Measurements from ENCODE around the gene PRKAG2.

PRKAG2 gene

DNA sequence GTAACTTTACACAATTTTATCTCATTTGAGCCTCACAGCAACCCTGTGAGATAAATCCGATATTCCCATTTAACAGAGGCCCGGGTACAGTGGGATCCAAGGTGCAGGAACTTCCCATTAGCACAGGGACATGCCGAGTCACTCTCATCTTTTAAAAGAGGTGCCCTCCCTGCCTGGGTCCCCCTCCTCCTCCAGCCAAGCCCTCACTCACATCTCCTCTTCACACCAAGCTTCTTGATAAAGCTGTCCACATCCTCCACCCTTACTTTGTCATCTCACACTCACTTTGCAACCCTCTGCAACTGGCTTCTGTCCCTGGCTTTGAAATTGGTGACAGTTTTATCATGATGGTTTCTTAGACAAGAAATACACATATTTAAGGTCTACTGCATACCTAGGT is 212.6 kb downstream of the PRKAG2 start:
- DNase-seq = no peak

GRCh38 chr7:151663382-151664100 is 213.4 kb downstream of the PRKAG2 start:
- no peak for DNase-seq

DNA sequence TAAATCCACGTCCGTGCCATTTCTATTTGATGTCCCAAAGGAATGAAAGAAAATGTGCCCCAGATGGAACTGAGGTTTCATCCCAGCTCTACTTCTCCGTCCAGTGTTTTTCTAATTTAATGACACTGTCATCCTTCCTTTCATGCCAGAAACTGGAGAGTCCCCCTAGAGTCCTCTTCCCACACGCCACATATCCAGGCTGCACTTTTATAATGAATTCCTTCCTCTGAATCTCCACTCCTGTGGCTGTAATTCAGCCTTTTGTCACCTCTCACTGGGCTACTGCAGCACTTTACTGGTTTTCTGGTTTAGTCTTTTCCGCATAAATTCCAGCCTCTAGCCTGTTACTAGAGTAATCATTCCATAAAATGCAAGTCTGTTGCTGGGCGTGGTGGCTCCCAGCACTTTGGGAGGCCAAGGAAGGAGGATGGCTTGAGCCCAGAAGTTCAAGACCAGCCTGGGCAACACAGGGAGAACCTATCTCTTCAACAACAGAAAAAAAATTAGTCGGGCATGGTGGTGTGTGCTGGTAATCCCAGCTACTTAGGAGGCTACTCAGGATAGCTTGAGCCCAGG is 214.6 kb downstream of the PRKAG2 start:
- DNase-seq = no peak

DNA sequence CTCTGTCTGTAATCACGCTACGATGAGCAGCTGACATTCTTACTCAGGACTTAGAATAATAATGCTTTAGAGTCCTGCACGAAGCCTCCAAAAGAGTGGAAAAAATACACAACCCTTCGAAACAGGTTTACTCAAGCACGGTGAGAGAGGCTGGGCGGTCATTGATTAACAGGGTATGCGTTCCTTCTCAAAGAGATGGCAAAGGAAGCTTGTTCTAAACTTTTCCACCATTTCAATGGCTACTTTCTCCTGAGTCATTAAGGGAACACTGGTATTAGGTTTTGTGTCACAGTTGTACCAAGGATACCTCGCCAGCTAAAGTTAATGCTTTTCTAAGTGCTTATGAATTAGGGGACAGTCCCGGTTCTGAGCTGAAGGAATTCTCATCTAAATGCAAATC is 215.3 kb downstream of the PRKAG2 start:
- DNase-seq = no peak

DNA sequence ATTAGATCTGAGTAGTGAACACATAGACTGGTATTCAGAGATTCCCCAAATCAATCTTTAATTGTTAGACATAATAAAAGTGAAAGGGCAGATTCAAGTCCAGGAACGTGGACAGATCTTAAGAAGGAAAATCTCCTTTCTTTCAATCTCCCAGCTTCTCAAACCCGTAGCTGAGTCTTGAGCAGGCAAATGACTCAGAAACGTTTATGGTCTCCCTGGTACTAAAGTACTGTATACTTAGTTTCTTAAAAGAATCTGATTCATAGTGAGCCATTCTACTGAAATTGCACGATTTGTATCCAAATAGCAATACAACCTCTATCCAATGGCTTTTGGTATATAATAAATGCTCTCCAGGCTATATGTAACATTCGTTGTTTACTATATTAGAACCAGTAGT is 216.8 kb downstream of the PRKAG2 start:
- no peak for DNase-seq

- DNase-seq = no peak
Observed at GRCh38 chr7:151659219-151659618, 217.7 kb downstream of the PRKAG2 start.

DNA sequence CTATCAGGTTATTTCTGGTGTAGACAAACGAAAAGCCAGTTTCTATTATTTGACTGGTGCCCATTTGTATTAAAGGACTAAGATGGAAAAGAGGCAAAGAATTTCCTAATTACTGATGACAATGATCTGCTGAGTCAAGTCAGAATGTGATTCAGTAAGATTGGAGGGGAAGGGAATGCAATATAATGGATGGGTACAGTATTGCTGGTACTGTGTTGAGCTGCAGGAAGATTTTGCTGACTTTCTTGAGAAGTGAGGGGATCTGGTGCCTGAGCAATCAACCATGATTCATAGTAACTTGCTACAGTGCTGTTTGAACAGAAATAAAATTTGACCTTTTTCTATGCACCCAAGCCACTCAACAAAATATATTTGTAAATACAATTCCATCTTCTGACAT is 218.1 kb downstream of the PRKAG2 start:
- no peak for DNase-seq

GRCh38 chr7:151657173-151657572 is 219.7 kb downstream of the PRKAG2 start:
- no peak for DNase-seq

GRCh38 chr7:151655555-151655954 is 221.4 kb downstream of the PRKAG2 start:
- DNase-seq = no peak

DNA sequence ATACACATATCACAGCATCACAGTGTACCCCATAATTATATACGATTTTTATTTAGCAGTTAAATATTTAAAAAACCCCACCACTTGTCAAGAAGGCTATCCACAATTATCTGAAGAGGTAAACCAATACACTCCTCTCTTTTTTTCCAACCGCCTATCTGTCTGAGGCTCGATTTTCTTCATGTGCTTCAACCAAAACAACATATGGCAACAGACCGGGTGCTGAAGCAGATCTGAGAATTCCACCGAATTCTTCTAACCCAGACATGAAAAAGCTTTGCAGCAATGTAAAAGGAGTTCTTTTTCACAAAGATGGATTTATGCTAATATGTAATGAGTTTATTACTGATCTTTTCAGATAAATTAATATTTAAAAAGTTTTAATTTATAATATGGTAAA is 224.8 kb downstream of the PRKAG2 start:
- no peak for DNase-seq

- DNase-seq = no peak
Observed at GRCh38 chr7:151650161-151650560, 226.8 kb downstream of the PRKAG2 start.

DNA sequence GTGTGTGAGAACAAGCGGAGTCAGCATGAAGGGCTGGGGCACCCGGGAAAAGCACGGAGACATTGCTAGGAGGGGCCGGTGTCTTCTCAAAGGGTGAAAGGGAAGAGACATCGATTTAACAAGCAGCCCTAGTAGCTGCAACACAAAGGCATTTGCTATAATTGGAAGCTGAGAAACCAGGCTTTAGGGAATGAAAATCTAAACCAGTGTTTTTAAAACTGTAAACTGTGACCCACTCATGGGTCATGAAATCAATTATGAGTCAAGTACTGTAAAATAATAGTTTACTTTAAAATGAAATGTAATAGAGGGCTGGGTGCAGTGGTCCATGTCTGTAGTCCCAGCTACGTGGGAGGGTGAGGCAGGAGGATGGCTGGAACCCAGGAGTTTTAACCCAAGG is 228.5 kb downstream of the PRKAG2 start:
- no peak for DNase-seq

- no peak for DNase-seq
Observed at GRCh38 chr7:151647874-151648273, 229.0 kb downstream of the PRKAG2 start.

GRCh38 chr7:151647006-151647405 is 229.9 kb downstream of the PRKAG2 start:
- no peak for DNase-seq

- DNase-seq = no peak
Observed at GRCh38 chr7:151645311-151645710, 231.6 kb downstream of the PRKAG2 start.

- no peak for DNase-seq
Observed at GRCh38 chr7:151644554-151644953, 232.4 kb downstream of the PRKAG2 start.

DNA sequence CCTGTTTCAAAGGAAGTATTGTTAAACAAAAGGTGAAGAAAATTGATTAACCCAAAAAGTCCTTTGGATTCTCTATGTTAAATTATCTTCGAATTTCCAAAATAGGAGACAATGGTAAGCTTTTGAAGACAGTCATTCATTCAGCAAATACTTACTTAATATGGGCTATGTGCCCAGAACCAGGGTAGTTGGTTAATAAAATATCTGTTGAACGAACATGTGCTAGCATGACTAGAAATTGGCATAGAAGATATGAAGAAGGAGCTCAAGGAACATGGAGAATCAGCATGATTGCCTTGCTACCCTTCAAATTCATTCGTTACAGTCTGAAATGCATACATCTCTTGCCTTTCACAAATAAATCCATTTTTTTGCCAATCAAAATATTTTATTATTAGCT is 234.2 kb downstream of the PRKAG2 start:
- DNase-seq = no peak

DNA sequence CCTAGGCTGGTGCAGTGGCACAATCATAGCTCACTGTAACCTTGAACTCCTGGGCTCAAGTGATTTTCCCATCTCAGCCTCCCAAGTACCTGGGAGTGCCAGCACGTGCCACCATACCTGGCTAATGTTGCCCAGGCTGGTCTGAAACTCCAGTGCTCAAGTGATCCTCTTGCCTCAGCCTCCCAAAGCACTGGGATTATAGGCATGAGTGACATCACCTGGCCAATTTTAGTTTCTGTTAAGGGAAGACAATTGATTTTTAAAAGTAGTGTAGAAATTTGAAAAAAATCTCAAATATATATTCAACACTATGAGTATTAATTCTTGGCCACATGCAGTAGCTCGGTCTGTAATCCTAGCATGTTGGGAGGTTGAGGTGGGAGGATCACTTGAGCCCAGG is 235.3 kb downstream of the PRKAG2 start:
- no peak for DNase-seq

DNA sequence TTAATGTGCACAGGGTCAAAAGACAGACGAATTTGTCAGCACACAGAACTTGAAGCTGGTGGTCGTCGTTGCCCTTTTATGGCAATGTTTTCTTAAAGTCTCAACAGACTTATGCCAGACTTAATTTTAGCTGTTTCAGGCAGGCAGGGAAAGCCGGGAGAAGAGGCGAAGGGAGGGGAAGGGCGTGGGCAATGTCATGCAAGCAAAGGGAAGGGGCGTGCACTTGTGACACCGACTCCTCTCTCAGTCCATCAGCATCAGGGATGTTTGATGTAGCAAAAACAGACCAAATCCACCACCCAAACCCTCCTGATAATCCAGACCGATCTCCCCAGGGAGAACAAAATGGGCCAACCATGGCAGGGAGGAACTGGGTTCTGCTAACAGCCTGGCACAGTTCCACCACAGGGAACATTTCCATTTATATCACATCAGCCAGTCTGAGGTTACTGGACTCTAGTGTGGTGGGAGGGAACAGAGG is 239.1 kb downstream of the PRKAG2 start:
- DNase-seq = no peak

- DNase-seq = no peak
Observed at GRCh38 chr7:151634643-151635042, 242.3 kb downstream of the PRKAG2 start.

- no peak for DNase-seq
Observed at GRCh38 chr7:151633516-151633812, 243.5 kb downstream of the PRKAG2 start.

DNA sequence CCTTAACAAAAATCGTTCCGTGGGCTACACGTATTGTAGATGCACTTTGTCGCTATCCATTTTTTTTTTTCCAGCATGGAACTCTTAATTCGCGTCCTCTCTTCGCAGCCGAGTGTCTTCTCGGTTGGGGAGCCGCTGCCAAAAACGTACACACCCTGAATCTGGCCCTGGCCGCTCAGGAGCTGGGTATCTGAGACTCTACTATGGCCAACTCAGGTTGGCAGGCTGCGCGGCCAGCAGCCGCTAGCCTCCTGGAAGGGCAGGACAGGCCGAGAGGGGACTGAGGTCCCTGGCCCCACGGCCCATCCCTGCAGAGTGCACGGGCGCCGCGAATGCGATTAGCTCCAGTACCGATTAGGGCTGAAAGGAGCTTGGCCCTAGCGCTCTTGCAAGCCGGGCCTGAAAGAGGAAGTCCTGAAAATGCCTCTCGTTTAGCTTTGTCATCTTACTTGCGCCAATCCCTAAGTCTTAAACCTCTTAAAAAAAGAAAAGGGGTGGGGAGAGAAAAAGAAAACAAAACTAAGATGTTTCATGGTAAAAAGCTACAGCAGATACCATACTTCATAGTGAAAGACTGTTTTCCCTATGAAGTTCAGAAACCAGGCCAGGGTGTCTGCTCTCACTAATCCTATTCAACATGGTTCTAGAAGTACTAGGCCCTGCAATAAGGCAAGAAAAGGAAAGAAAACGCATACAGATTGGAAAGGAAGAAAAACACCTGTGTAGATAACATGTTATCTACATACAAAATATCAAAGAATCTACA is 244.0 kb downstream of the PRKAG2 start:
- DNase-seq = peak; percentile 61

GRCh38 chr7:151631953-151632749 is 244.8 kb downstream of the PRKAG2 start:
- peak; percentile 84 for DNase-seq

Measured in stimulated activated CD4-positive, alpha-beta T cell treated with anti-CD3 and anti-CD28 coated beads, Interleukin-1b, Interleukin-23, amount 100 ng/mL, for 48 hours (primary cell).